Neuronal stem cell (in vitro differentiated cells): Measurements from ENCODE around the gene CORO1C.

Experiments
- DNase-seq: peaks from one replicate; pipeline ENCODE4 v3.0.0-alpha.2; 2013; ENCODE audit warnings: low spot score
- H2AFZ ChIP-seq: one replicate; pipeline ENCODE4 v1.6.1; 2013; ENCODE audit warnings: mild to moderate bottlenecking, low read length, inconsistent platforms
- H2AK5ac ChIP-seq: 2 replicates; pipeline ENCODE4 v1.6.1; 2013; ENCODE audit warnings: low read depth, mild to moderate bottlenecking, inconsistent platforms, low read length, moderate library complexity, mixed read lengths
- H2BK120ac ChIP-seq: 2 replicates; pipeline ENCODE4 v1.6.1; 2013; ENCODE audit warnings: low read depth, mild to moderate bottlenecking, inconsistent platforms, low read length, moderate library complexity, mixed read lengths
- H2BK12ac ChIP-seq: one replicate; pipeline ENCODE4 v1.6.1; 2013; ENCODE audit warnings: low read length, inconsistent platforms
- H2BK15ac ChIP-seq: 2 replicates; pipeline ENCODE4 v1.6.1; 2013; ENCODE audit warnings: mild to moderate bottlenecking, low read length, inconsistent platforms, mixed read lengths
- H2BK5ac ChIP-seq: one replicate; pipeline ENCODE4 v1.6.1; 2013; ENCODE audit warnings: inconsistent platforms, mild to moderate bottlenecking, low read length, moderate library complexity
- H3K14ac ChIP-seq: one replicate; pipeline ENCODE4 v1.6.1; 2013; ENCODE audit warnings: low read length, inconsistent platforms
- H3K18ac ChIP-seq: 2 replicates; pipeline ENCODE4 v1.6.1; 2013; ENCODE audit warnings: low read length, inconsistent platforms
- H3K23ac ChIP-seq: 2 replicates; pipeline ENCODE4 v1.6.1; 2013; ENCODE audit warnings: low read depth, mild to moderate bottlenecking, mixed read lengths, low read length, inconsistent platforms; ENCODE audit not compliant: poor library complexity
- H3K27ac ChIP-seq: replicated peaks from 3 replicates; pipeline ENCODE4 v1.5.1; 2013; ENCODE audit warnings: low read length, inconsistent platforms
- H3K27me3 ChIP-seq, 3 experiments: 2 replicates each; pipeline ENCODE4 v1.6.1; 2013; ENCODE audit warnings: low read length in 3 of 3, mild to moderate bottlenecking in 2 of 3, inconsistent platforms in 1 of 3, low read depth in 1 of 3, mixed read lengths in 1 of 3, moderate library complexity in 1 of 3; ENCODE audit not compliant: control insufficient read depth in 3 of 3, insufficient read depth in 3 of 3
- H3K36me3 ChIP-seq, 2 donors: replicated peaks in 1 of 2; 2 replicates each; pipeline ENCODE4 v1.6.1; 2013; ENCODE audit warnings: low read length in 2 of 2; ENCODE audit not compliant: control insufficient read depth in 2 of 2, insufficient read depth in 2 of 2
- H3K4ac ChIP-seq: 2 replicates; pipeline ENCODE4 v1.6.1; 2013; ENCODE audit warnings: inconsistent platforms, mild to moderate bottlenecking, low read length, moderate library complexity
- H3K4me1 ChIP-seq, 2 donors: 1 replicate in 1 of 2; 2 replicates in 1 of 2; pipeline ENCODE4 v1.6.1; 2013; ENCODE audit warnings: low read length in 2 of 2, low read depth in 1 of 2; ENCODE audit not compliant: control insufficient read depth in 2 of 2, insufficient read depth in 1 of 2
- H3K4me2 ChIP-seq: one replicate; pipeline ENCODE4 v1.6.1; 2013; ENCODE audit warnings: mild to moderate bottlenecking, low read length, inconsistent platforms; ENCODE audit not compliant: insufficient read depth, poor library complexity, severe bottlenecking
- H3K4me3 ChIP-seq, 2 donors: 2 replicates each; pipeline ENCODE4 v1.5.1; 2013; ENCODE audit warnings: low read length in 2 of 2, mild to moderate bottlenecking in 2 of 2, inconsistent platforms in 1 of 2, moderate library complexity in 1 of 2
- H3K79me1 ChIP-seq: one replicate; pipeline ENCODE4 v1.6.1; 2013; ENCODE audit warnings: low read depth, mild to moderate bottlenecking, inconsistent platforms, low read length, moderate library complexity
- H3K9ac ChIP-seq: one replicate; pipeline ENCODE4 v1.6.1; 2013; ENCODE audit warnings: mild to moderate bottlenecking, low read depth, low read length, inconsistent platforms; ENCODE audit not compliant: poor library complexity
- H3K9me3 ChIP-seq, 2 donors: replicated peaks in 1 of 2; 2 replicates each; pipeline versions ENCODE3 to v1.6.1; 2013; ENCODE audit warnings: low read length in 2 of 2, mild to moderate bottlenecking in 2 of 2, inconsistent platforms in 1 of 2, low read depth in 1 of 2, mixed read lengths in 1 of 2, moderate library complexity in 1 of 2; ENCODE audit not compliant: control insufficient read depth in 2 of 2, insufficient read depth in 1 of 2
- H4K8ac ChIP-seq: one replicate; pipeline ENCODE4 v1.6.1; 2013; ENCODE audit warnings: low read depth, mild to moderate bottlenecking, inconsistent platforms, low read length, moderate library complexity
- H4K91ac ChIP-seq: one replicate; pipeline ENCODE4 v1.6.1; 2013; ENCODE audit warnings: low read length, low read depth, mild to moderate bottlenecking, inconsistent platforms; ENCODE audit not compliant: poor library complexity
- WGBS, 2 donors: extraction: QIAGEN DNeasy Blood & Tissue Kit; methylation state at CpG; one replicate each; pipeline ENCODE4 v1.1.7; 2013; ENCODE audit warnings: missing lambda C conversion rate in 2 of 2, mixed read lengths in 1 of 2; ENCODE audit not compliant: insufficient read length in 2 of 2, insufficient replicate concordance in 1 of 2; ENCODE audit errors: extremely low coverage in 2 of 2; 5-methylcytosine and 5-hydroxymethylcytosine counted together

Gene CORO1C

DNA sequence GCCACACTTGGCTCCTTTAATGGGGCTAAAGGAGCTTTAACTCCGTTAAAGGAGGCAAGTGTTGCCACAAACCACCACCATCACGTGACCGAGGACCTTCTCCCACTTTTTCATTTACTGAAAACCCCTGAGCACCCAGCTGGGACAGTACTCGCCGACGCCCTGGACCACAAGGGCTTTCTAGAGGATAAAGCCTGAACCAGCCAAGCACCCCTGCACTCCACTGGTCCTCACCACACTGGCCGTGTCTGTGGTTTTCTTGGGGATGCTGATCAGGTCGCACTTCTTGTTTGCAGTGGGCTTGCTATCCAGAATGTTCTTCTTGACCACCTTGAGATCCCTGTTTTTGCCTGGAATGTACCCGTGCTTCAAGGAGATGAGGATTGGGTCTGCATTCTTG, 82.9 kb downstream of the CORO1C start:
- Histone ChIP-seq H3K4me2 (no peak overlapping the region), H3K27ac (no peak overlapping the region), H4K91ac (no peak overlapping the region), H2BK15ac (no peak overlapping the region), H3K4me3 (no peak overlapping the region), H3K18ac (no peak overlapping the region), H3K23ac (no peak overlapping the region), H2AFZ (no peak overlapping the region), H3K9me3 (no peaks in the 10 kb centered on the region), H3K79me1 (peaks cover 3% of the 10 kb centered on the region), H2AK5ac (no peak overlapping the region), H2BK5ac (no peak overlapping the region), H2BK120ac (no peak overlapping the region), H4K8ac (no peak overlapping the region), H3K9ac (no peak overlapping the region), H3K27me3 (no peaks in the 10 kb centered on the region), H3K36me3 (peaks cover 38 to 100% of the 10 kb centered on the region in 2 donors), H3K4ac (no peak overlapping the region), H3K14ac (no peak overlapping the region), H3K4me1 (no peaks in the 10 kb centered on the region), H2BK12ac (no peak overlapping the region)
- no peak for DNase-seq
- WGBS, 2 donors, result no CpG with 5 or more reads among the region's 9 CpGs

- no peaks in the 10 kb centered on the region for H3K4me1 ChIP-seq
- no peak overlapping the region for H3K23ac ChIP-seq
- no peak overlapping the region for H3K18ac ChIP-seq
- no peak overlapping the region for H2AK5ac ChIP-seq
- no peak overlapping the region for H3K4ac ChIP-seq
- H2BK120ac ChIP-seq, result no peak overlapping the region
- H3K27me3 ChIP-seq, result no peaks in the 10 kb centered on the region
- H2BK12ac ChIP-seq, result no peak overlapping the region
- H2BK5ac ChIP-seq, result no peak overlapping the region
- no peak for DNase-seq
- H3K4me3 ChIP-seq, result no peak overlapping the region
- no peaks in the 10 kb centered on the region for H3K9me3 ChIP-seq
- H3K79me1 ChIP-seq, result peaks cover 3% of the 10 kb centered on the region
- no peak overlapping the region for H3K4me2 ChIP-seq
- H4K8ac ChIP-seq, result no peak overlapping the region
- peaks cover 38 to 100% of the 10 kb centered on the region in 2 donors for H3K36me3 ChIP-seq
- H3K14ac ChIP-seq, result no peak overlapping the region
- WGBS, 2 donors, result no CpG with 5 or more reads among the region's 11 CpGs
- no peak overlapping the region for H3K9ac ChIP-seq
- no peak overlapping the region for H2BK15ac ChIP-seq
- no peak overlapping the region for H2AFZ ChIP-seq
- H3K27ac ChIP-seq, result no peak overlapping the region
- H4K91ac ChIP-seq, result no peak overlapping the region
Observed at GRCh38 chr12:108647585-108648287, 83.6 kb downstream of the CORO1C start.

GRCh38 chr12:108646600-108647579, 84.4 kb downstream of the CORO1C start:
- no peak overlapping the region for H3K4me2 ChIP-seq
- H3K36me3 ChIP-seq, result peaks cover 32 to 100% of the 10 kb centered on the region in 2 donors
- no peak overlapping the region for H2BK120ac ChIP-seq
- no peaks in the 10 kb centered on the region for H3K27me3 ChIP-seq
- no peaks in the 10 kb centered on the region for H3K4me1 ChIP-seq
- H2AFZ ChIP-seq, result no peak overlapping the region
- H3K4me3 ChIP-seq, result no peak overlapping the region
- H2BK5ac ChIP-seq, result no peak overlapping the region
- H3K18ac ChIP-seq, result no peak overlapping the region
- H3K4ac ChIP-seq, result no peak overlapping the region
- peaks cover 3% of the 10 kb centered on the region for H3K79me1 ChIP-seq
- H2AK5ac ChIP-seq, result no peak overlapping the region
- no peak overlapping the region for H2BK15ac ChIP-seq
- no CpG with 5 or more reads among the region's 10 CpGs for WGBS, 2 donors
- H4K91ac ChIP-seq, result no peak overlapping the region
- DNase-seq, result no peak
- no peak overlapping the region for H3K27ac ChIP-seq
- H3K9me3 ChIP-seq, result no peaks in the 10 kb centered on the region
- H3K23ac ChIP-seq, result no peak overlapping the region
- no peak overlapping the region for H2BK12ac ChIP-seq
- no peak overlapping the region for H4K8ac ChIP-seq
- H3K9ac ChIP-seq, result no peak overlapping the region
- H3K14ac ChIP-seq, result no peak overlapping the region
